ENCODE results near the gene TUB. TPM values are rescaled to one million over a fixed set of nuclear protein-coding genes. Genes with fewer than 3 reads are reported as not detected.

The TUB gene
- total RNA-seq, 2 donors from 2014 or later, result 9.2 to 14.5 TPM

- 78% methylated on average over 12 of the region's 12 CpGs for WGBS
Measured at GRCh38 chr11:8056810-8057463, 24.1 kb upstream of the TUB start.

GRCh38 chr11:8058216-8058615, 22.8 kb upstream of the TUB start:
- 95% methylated on average over 9 of the region's 9 CpGs for WGBS
- TF ChIP-seq CTCF (IDR thresholded peaks at IDR 0.05) (no peak), POLR2A (IDR thresholded peaks at IDR 0.05) (no peak), POLR2AphosphoS5 (IDR thresholded peaks at IDR 0.05) (no peak)
- no peaks in the 10 kb centered on the region for H3K4me1 ChIP-seq (replicated peaks)
- H3K36me3 ChIP-seq, result no peaks in the 10 kb centered on the region
- H3K27ac ChIP-seq, result no peak overlapping the region
- no peak for DNase-seq (ENCODE audit: low spot score)
- intact Hi-C loops (cut with DNase I), result no loop called here
- no peaks in the 10 kb centered on the region for H3K27me3 ChIP-seq (replicated peaks; ENCODE audit: insufficient read depth)
- H3K9me3 ChIP-seq, result no peaks in the 10 kb centered on the region
- H3K4me3 ChIP-seq, result no peak overlapping the region

More at GRCh38 chr11:8056810-8057463, 24.1 kb upstream of the TUB start:
- Histone ChIP-seq H3K27ac (no peak overlapping the region), H3K4me3 (no peak overlapping the region), H3K4me1 (replicated peaks) (no peaks in the 10 kb centered on the region), H3K9me3 (no peaks in the 10 kb centered on the region), H3K36me3 (no peaks in the 10 kb centered on the region), H3K27me3 (replicated peaks; ENCODE audit: insufficient read depth) (no peaks in the 10 kb centered on the region)
- TF ChIP-seq POLR2A (IDR thresholded peaks at IDR 0.05) (no peak), POLR2AphosphoS5 (IDR thresholded peaks at IDR 0.05) (no peak), CTCF (IDR thresholded peaks at IDR 0.05) (no peak)
- intact Hi-C loops (cut with DNase I), result no loop called here
- no peak for DNase-seq (ENCODE audit: low spot score)

DNA sequence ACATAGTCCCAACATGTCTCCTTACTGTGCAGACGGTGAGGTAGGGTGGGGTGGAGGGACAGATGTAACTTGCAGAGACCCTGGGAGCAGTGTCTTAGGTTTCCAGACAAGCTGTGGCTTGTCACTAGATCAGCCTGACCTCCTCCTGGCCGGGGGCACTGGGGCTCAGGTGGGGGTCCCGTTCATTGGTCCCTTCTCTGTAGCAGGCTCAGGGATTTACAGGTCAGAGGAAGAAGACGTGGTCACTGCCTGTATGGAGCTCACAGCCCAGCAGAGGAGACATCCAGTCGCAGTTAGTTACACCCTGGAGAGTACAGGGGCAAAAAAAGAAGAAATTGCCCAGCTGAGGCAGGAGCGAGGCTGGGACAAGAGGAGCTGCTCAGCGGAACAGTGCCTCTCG, 22.0 kb upstream of the TUB start:
- intact Hi-C loops (cut with DNase I), result no loop called here
- Histone ChIP-seq H3K27ac (no peak overlapping the region), H3K27me3 (replicated peaks; ENCODE audit: insufficient read depth) (no peaks in the 10 kb centered on the region), H3K4me3 (no peak overlapping the region), H3K4me1 (replicated peaks) (no peaks in the 10 kb centered on the region), H3K9me3 (no peaks in the 10 kb centered on the region), H3K36me3 (no peaks in the 10 kb centered on the region)
- no peak for DNase-seq (ENCODE audit: low spot score)
- TF ChIP-seq POLR2AphosphoS5 (IDR thresholded peaks at IDR 0.05), result no peak
- no peak for TF ChIP-seq CTCF (IDR thresholded peaks at IDR 0.05)
- TF ChIP-seq POLR2A (IDR thresholded peaks at IDR 0.05), result no peak
- 71% methylated on average over 8 of the region's 8 CpGs for WGBS

DNA sequence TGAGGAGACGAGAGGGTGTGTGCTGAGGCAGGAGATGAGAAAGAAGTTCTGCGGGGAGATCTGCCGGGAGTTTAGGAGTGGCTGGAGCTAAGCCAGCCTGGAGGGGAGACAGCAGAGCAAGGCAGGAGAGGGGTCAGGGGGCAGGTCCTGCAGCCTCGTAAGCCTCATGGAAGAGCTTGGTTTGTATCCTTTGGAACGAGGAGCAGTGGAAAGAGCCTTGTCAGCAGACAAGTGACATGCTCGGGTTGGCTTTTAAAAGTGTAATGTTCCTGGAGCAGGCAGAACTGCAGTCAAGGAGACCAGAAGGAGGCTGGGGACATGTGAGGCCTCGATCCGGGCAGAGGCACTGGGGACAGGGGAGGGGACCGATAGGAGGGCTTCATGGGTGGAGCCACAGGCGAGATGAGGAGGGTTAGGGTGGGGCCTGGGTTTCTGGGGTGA, 21.4 kb upstream of the TUB start:
- no peaks in the 10 kb centered on the region for H3K9me3 ChIP-seq
- DNase-seq (ENCODE audit: low spot score), result no peak
- WGBS, result 47% methylated on average over 10 of the region's 10 CpGs
- no peak overlapping the region for H3K27ac ChIP-seq
- H3K4me3 ChIP-seq, result no peak overlapping the region
- no peaks in the 10 kb centered on the region for H3K4me1 ChIP-seq (replicated peaks)
- TF ChIP-seq POLR2AphosphoS5 (IDR thresholded peaks at IDR 0.05), result no peak
- TF ChIP-seq CTCF (IDR thresholded peaks at IDR 0.05), result no peak
- TF ChIP-seq POLR2A (IDR thresholded peaks at IDR 0.05), result no peak
- H3K27me3 ChIP-seq (replicated peaks; ENCODE audit: insufficient read depth), result no peaks in the 10 kb centered on the region
- intact Hi-C loops (cut with DNase I), result no loop called here
- no peaks in the 10 kb centered on the region for H3K36me3 ChIP-seq

DNA sequence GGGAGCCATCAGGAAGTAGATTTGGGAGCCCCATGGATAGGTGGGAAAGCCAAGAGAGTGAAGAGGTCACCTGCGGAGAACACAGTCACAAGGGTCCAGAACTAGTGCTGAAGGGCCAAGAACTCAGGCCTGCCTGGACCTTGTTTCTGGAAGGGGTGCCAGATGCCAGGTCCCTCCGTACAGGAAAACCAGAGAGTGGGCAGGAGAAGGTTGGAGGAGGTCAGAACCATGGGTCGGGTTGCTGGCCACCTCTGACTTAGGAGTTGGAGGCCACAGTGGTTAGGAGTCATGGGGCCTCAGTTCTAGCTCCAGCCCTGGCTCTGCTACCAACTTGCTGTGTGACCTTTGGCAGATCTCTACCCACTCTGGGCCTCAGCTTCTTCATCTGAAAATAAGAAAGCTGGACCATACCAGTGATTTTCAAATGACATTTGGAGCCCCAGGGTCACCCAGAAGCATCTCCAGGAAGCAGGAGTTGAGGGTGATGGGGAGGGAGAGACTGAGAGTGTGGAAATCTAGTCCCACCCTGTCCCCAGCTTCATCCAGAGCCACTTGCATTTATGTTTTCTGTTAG, 20.8 kb upstream of the TUB start:
- Histone ChIP-seq H3K9me3 (no peaks in the 10 kb centered on the region), H3K27ac (no peak overlapping the region), H3K36me3 (no peaks in the 10 kb centered on the region), H3K4me1 (replicated peaks) (no peaks in the 10 kb centered on the region), H3K4me3 (no peak overlapping the region), H3K27me3 (replicated peaks; ENCODE audit: insufficient read depth) (no peaks in the 10 kb centered on the region)
- no peak for DNase-seq (ENCODE audit: low spot score)
- TF ChIP-seq POLR2AphosphoS5 (IDR thresholded peaks at IDR 0.05), result no peak
- no peak for TF ChIP-seq CTCF (IDR thresholded peaks at IDR 0.05)
- no peak for TF ChIP-seq POLR2A (IDR thresholded peaks at IDR 0.05)
- 91% methylated on average over 3 of the region's 3 CpGs for WGBS
- intact Hi-C loops (cut with DNase I), result no loop called here

Data from prostate gland (tissue), 2 donors.